ENCODE measurements around the gene SLC25A21.

Gene SLC25A21

DNA sequence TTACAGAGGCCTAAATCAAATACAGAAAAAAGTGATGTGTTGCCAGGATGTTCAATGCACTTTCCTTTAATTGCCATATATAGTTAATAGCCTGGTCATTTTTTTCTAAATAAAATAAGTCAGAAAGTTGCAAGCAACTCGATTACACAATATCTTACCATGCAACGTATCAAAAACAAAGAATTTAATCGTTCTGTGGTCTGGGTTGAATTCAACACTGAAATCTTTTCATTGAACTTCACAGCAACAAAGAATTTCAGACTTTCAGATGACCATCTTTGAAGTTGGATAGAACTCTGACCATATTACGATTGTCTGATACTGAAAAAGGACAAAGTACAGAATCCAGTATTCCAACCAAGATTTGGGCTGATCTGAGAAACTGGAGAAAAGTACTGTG, 231.9 kb downstream of the SLC25A21 start:
- ATAC-seq, result no peak
- TF ChIP-seq CSDC2 (CRISPR knock-in tag; IDR thresholded peaks at IDR 0.05) (no peak), BACH2 (CRISPR knock-in tag; IDR thresholded peaks at IDR 0.05; ENCODE audit: borderline replicate concordance) (no peak), ZNF8 (CRISPR knock-in tag; IDR thresholded peaks at IDR 0.05) (no peak), TSHZ2 (CRISPR knock-in tag; IDR thresholded peaks at IDR 0.05) (no peak), TCF4 (CRISPR knock-in tag; IDR thresholded peaks at IDR 0.05; ENCODE audit: borderline replicate concordance) (no peak), ESRRG (CRISPR knock-in tag; IDR thresholded peaks at IDR 0.05) (no peak), OSR1 (CRISPR knock-in tag; IDR thresholded peaks at IDR 0.05) (no peak), TOX (CRISPR knock-in tag; IDR thresholded peaks at IDR 0.05; ENCODE audit: borderline replicate concordance) (no peak), ZFP3 (CRISPR knock-in tag; IDR thresholded peaks at IDR 0.05) (no peak), PPARA (CRISPR knock-in tag; IDR thresholded peaks at IDR 0.05; ENCODE audit: borderline replicate concordance) (no peak), ZFP30 (CRISPR knock-in tag; IDR thresholded peaks at IDR 0.05) (no peak)
- TF ChIP-seq, protein P1, sequence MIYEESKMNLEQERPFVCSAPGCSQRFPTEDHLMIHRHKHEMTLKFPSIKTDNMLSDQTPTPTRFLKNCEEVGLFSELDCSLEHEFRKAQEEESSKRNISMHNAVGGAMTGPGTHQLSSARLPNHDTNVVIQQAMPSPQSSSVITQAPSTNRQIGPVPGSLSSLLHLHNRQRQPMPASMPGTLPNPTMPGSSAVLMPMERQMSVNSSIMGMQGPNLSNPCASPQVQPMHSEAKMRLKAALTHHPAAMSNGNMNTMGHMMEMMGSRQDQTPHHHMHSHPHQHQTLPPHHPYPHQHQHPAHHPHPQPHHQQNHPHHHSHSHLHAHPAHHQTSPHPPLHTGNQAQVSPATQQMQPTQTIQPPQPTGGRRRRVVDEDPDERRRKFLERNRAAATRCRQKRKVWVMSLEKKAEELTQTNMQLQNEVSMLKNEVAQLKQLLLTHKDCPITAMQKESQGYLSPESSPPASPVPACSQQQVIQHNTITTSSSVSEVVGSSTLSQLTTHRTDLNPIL (CRISPR knock-in tag; IDR thresholded peaks at IDR 0.05; ENCODE audit: low read depth), result no peak

DNA sequence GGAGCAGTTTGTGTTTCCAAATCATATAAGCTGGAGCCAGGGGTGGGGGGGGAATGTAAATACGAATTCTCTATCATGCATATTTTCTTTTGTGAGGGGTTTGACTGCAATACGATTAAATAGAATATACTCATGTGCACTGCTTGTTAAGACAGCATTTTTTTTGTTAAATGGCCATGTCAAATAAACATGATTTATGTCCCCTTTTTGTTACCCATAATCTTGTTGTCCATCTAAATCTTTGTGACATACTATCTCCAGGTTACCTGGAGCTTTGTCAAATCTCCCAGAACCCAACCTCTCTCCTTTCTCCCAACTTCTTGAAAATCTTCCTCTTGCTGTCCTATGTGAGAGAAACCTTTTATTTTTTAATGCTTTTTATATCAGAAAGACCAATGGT, 233.1 kb downstream of the SLC25A21 start:
- no peak for ATAC-seq
- no peak for TF ChIP-seq TOX (CRISPR knock-in tag; IDR thresholded peaks at IDR 0.05; ENCODE audit: borderline replicate concordance)
- no peak for TF ChIP-seq ESRRG (CRISPR knock-in tag; IDR thresholded peaks at IDR 0.05)
- no peak for TF ChIP-seq ZNF70 (CRISPR knock-in tag; IDR thresholded peaks at IDR 0.05)
- TF ChIP-seq ISL1 (CRISPR knock-in tag; IDR thresholded peaks at IDR 0.05), result no peak
- TF ChIP-seq ZNF565 (CRISPR knock-in tag; conservative IDR thresholded peaks at IDR 0.05; ENCODE audit: low read depth), result no peak
- no peak for TF ChIP-seq RARB (CRISPR knock-in tag; IDR thresholded peaks at IDR 0.05)
- TF ChIP-seq ZFP3 (CRISPR knock-in tag; IDR thresholded peaks at IDR 0.05), result no peak
- no peak for TF ChIP-seq TCF4 (CRISPR knock-in tag; IDR thresholded peaks at IDR 0.05; ENCODE audit: borderline replicate concordance)

- no peak for ATAC-seq
Measured at GRCh38 chr14:36938678-36939077, 233.7 kb downstream of the SLC25A21 start.

GRCh38 chr14:36935976-36936678, 236.3 kb downstream of the SLC25A21 start:
- no peak for TF ChIP-seq SNAI2 (CRISPR knock-in tag; IDR thresholded peaks at IDR 0.05)
- no peak for TF ChIP-seq RARB (CRISPR knock-in tag; IDR thresholded peaks at IDR 0.05)
- TF ChIP-seq, protein P1 (CRISPR knock-in tag; IDR thresholded peaks at IDR 0.05; ENCODE audit: low read depth), result no peak
- TF ChIP-seq, protein P2, sequence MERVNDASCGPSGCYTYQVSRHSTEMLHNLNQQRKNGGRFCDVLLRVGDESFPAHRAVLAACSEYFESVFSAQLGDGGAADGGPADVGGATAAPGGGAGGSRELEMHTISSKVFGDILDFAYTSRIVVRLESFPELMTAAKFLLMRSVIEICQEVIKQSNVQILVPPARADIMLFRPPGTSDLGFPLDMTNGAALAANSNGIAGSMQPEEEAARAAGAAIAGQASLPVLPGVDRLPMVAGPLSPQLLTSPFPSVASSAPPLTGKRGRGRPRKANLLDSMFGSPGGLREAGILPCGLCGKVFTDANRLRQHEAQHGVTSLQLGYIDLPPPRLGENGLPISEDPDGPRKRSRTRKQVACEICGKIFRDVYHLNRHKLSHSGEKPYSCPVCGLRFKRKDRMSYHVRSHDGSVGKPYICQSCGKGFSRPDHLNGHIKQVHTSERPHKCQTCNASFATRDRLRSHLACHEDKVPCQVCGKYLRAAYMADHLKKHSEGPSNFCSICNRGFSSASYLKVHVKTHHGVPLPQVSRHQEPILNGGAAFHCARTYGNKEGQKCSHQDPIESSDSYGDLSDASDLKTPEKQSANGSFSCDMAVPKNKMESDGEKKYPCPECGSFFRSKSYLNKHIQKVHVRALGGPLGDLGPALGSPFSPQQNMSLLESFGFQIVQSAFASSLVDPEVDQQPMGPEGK (CRISPR knock-in tag; IDR thresholded peaks at IDR 0.05; ENCODE audit: borderline replicate concordance), result no peak
- no peak for TF ChIP-seq ZNF70 (CRISPR knock-in tag; IDR thresholded peaks at IDR 0.05)
- TF ChIP-seq ZFP30 (CRISPR knock-in tag; IDR thresholded peaks at IDR 0.05), result no peak
- no peak for TF ChIP-seq CSDC2 (CRISPR knock-in tag; IDR thresholded peaks at IDR 0.05)
- no peak for TF ChIP-seq BACH2 (CRISPR knock-in tag; IDR thresholded peaks at IDR 0.05; ENCODE audit: borderline replicate concordance)
- TF ChIP-seq ZFP3 (CRISPR knock-in tag; IDR thresholded peaks at IDR 0.05), result no peak
- no peak for TF ChIP-seq GLIS3 (CRISPR knock-in tag; IDR thresholded peaks at IDR 0.05)
- no peak for TF ChIP-seq ZNF565 (CRISPR knock-in tag; conservative IDR thresholded peaks at IDR 0.05; ENCODE audit: low read depth)
- no peak for TF ChIP-seq ZC3H10 (CRISPR knock-in tag; IDR thresholded peaks at IDR 0.05)
- no peak for TF ChIP-seq ZNF8 (CRISPR knock-in tag; IDR thresholded peaks at IDR 0.05)
- TF ChIP-seq ESRRG (CRISPR knock-in tag; IDR thresholded peaks at IDR 0.05), result no peak
- no peak for ATAC-seq

More at GRCh38 chr14:36938678-36939077, 233.7 kb downstream of the SLC25A21 start:
- TF ChIP-seq ZNF70 (CRISPR knock-in tag; IDR thresholded peaks at IDR 0.05) (no peak), TCF4 (CRISPR knock-in tag; IDR thresholded peaks at IDR 0.05; ENCODE audit: borderline replicate concordance) (no peak), ESRRG (CRISPR knock-in tag; IDR thresholded peaks at IDR 0.05) (no peak), GLIS3 (CRISPR knock-in tag; IDR thresholded peaks at IDR 0.05) (no peak)
